HG02884 (cell line): ENCODE measurements around the gene SPI1.

ENCODE experiments used
- ATAC-seq: cut with Tn5 transposase; IDR thresholded peaks from one replicate; pipeline ENCODE4 v1.9.1; 2021; ENCODE audit warnings: mild to moderate bottlenecking, moderate library complexity; ENCODE audit not compliant: unreplicated experiment

Gene SPI1

DNA sequence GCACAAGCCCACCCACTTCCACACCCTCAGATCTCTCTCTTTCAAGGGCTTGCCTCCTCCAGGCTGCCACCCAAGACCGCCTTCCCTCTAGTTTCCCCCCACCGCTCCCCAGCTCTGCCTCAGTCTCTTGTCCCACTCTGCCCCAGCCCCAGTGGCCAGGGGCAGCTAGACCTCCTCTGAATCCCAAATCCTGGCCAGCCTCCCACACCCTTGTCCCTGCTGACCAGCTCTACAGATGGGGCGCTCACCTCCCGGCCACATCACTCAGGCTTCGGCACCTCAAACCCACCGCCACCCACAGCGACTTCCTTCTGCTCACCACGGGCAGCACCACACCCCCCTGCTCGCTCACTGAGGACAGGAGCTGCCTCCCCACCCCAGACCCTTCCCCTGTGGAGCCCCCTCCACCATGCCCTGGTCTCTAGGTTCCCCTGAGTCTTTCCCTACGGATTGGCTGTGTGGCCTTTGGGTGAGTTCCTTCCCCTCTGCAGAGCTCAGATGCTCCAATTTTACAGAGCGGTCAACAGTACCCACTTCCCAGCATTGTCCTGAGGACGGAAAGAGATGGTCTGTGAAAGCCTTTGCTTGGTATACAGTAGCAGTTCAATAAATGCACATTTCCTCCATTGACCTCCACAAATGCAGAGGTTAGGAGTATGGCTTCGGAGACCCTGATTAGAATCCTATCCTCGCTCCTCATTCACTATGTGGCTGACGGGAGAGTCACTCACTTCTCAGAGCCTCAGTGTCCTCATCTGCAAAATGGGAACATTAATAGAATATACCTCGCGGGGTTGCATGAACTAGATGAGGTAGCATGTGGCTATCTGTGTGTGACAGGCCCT is 11.5 kb upstream of the SPI1 start:
- ATAC-seq, result no peak

DNA sequence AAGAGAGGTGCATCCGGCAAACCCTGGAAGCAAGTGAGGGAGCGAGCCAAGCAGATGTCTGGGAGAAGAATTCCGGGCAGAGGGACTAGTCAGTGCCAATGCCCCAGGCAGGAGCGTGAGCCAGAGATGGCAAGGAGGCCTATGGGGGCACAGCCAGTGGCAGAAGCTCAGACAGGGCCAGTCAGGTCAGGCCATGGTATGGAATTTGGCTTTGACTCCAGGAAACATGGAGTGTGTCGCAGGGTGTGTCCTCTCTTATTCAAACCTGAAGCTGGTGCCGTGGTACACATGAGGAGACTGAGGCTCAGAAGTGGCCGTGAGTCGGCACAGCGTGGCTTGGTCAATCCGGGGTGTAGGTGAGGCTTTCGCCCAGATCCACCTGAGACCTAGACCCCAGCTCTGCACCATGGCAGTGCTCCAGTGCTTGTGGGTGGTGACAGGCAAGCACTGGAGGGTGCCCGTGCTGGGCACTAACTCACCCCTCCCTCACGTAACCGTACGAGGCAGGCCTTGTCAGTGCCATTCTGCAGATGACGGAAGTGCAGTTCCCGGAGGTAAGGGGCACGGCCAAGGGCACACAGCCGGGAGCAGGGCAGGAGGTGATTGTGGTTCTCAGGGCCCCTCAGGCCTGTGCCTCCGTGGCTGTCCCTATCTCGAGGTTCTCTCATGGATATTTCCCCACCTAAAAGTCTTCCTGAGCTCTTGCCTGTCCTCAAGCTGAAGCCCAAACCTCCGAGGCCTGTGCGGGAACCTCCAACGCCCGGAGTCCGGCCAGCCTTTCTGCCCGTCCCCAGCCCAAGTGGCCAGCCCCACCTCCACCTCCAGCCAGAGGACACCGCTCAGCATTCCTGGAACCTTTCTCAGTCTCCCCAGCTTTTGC is 10.6 kb upstream of the SPI1 start:
- ATAC-seq, result no peak

DNA sequence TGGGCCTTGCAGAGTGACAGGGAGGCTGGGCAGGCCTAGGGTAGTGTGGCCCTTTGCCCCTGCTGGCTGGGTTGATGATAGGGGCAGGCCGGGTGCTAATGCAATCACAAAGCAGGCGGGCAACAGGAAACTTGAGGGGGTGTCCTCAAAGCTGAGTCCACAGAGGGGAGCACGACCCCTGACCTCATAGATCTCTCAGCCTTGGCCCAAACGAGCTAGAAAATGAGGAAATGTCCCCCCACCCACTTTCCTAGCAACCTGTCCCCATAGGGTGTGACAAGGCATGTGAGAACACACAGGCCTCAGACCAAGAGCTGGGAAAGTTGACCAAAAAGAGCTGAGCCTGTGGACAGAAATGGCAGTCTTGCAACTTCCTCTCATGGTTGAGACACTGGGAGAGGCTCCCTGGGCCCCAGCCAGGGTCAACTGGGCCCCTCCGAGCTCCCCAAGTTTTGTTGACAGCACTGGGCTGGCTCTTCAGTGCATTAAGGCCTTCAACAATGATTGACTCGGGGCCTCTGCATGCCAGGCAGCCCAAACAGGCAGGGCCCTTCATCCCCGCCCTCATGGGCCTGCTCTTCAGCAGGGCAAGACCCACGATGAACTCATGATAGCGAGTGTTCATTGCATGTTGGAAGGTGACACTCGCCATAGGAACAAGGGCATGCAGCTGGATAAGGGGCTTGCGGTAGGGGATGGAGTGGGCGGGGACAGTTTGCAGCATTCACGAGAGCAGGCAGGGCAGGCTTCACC is 9.8 kb upstream of the SPI1 start:
- ATAC-seq, result no peak

DNA sequence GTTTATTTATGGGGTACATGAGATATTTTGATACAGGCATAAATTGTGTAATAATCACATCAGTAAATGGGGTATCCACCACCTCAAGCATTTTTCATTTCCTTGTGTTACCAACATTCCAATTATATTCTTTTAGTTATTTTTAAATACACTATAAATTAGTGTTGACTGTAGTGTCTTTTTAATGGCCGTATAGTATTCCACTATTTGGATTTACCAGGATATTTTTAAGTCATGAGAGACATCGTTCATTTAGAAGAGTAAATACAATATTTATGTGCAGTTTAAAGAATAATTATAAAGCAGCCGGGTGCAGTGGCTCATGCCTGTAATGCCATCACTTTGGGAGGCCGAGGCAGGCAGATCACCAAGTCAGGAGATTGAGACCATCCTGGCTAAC is 6.2 kb upstream of the SPI1 start:
- ATAC-seq, result no peak

DNA sequence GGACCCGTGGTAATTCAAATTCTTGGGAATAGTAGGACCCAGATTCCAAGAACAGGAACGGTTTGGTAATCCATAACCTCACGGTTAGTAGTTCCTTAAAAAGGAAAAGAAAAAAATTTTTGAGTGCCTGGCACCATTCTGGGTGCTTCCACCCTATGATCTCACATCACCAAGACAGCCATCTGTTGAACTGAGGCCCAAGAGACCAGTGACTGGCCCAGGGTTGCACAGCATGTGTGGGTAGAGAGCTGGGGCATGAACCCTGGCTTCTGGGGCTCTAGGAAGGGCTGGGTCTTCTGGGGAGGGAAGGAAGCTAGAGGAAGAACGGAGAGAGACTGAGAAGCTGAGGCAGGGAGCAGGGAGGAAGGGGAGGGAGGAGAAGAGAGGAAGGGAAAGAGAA is 4.7 kb upstream of the SPI1 start:
- no peak for ATAC-seq

DNA sequence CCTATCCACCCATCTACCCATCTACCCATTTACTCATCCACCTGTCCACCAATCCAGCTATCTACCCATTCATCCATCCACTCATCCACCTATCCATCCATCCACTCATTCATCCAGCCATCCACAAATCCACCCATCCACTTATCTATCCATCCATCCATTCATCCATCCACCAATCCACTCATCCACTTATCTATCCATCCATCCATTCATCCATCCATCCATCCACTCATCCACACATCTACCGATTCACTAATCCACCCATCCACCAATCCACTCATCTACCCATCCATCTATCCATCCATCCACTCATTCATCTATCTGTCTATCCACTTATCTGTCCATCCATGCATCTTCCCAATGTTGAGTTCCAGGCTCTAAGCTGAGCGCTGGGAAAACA is 1.7 kb upstream of the SPI1 start:
- no peak for ATAC-seq

DNA sequence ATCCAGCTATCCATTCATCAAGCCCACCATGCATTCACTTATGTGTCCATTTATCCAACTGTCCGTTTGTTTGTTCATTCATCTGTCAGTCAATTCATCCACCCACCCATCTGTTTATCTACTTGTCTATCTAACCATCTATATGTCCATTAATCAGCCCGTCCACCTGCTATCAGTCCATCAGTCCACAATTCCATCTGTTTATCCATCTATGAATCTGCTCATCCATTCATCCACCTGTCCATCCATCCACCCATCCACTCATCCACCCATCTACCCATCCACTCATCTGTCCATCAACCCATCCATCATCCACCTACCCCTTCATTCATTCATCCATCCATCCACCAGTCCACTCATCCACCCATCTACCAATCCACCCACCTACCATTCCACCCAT is 970 bp upstream of the SPI1 start:
- ATAC-seq, result no peak

DNA sequence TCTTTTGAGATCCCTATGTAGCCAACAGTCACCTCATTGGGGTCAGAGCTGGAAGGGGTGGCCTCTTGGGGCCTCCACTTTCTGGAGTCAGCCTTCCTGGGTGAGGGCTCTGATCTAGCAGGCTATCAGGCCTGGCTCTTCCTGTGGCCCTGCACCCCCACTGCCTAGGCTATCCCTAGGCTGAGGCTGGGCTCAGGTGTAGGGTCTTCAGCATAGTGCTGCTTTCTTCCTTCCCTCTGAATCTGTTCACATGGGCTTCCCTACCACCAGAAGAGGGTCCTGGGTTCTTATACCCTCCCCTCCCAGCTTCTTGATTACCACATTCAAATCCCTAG is 456 bp upstream of the SPI1 start:
- peak; percentile 5 for ATAC-seq

DNA sequence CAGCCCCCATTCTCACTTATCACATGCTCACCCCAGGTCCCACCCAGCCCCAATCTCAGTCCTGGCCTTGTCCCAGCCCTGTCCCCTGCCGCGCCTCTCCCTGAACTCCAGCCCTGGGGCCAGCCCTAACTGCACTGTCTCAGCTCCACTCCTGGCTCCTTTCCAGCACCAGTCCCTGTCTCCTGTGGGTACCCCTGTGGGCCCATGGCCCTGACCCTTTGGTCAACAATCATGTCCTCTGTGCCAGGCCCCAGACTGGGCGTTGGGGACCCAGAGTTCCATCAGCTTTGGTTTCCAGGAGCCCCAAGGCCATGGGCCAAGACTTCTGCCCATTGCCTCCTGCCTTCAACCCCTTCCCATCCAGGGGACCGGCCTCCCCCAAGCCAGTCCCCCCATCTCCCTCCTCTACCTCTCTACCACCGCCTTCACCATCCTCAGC is 757 bp downstream of the SPI1 start:
- ATAC-seq, result no peak

DNA sequence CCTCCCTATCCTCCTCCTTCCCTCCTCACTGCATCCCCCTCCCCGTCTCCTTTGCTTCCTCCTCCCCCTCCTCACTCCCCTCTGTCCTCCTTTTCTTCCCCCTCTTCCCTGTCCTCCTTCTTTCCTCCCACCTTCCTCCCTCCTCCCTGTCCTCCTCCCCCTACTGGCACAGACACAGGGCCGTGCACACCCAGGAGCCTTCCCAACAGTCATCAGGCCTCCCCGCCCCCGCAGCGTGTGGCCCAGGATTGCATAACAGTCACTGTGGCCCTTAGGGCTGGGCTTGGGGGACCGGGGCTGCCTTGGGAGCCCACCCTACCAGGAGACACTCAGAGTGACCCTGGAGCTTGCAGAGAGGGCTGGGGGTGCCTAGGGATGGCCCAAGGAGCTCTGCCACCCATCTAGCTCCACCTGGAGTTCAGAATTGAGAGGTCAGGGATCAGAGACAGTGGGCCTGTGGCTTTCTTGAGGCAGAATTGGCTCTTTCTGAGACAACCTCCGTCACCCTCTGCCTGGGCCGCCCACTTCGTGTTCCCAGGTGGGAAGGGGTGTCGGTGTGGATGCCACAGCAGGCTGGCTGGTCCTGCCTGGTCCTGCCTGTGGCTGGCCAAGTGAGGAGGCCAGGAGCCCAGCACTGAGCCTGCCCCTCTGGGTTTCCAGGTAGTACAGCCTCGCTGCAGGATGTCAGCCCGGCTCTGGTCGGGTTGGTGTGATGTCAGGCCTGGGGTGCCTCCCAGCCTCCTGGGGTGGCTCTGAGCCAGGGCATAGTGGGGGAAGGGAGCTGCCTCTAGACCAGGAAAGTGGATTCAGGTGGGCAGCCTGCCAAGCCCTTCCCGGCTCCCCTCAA is 1.6 kb downstream of the SPI1 start:
- no peak for ATAC-seq

DNA sequence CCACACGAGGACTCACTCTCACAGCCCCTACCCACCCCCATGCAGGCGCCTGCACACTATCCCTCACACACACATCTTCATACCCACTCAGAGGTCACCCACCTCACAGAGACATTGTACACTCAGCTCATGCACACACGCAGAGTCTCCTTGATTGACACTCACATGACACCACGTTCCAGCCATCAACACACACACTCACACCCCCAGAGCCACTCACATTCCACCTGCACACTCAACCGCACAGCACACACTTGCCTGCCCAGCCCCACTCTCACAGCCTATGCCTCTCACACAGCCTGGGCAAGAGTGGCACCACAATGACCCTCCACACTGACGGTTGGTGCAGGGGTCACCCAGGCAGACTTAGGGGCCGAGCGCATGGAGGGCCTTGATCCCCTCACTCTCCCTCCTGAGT is 2.2 kb downstream of the SPI1 start:
- ATAC-seq, result no peak

DNA sequence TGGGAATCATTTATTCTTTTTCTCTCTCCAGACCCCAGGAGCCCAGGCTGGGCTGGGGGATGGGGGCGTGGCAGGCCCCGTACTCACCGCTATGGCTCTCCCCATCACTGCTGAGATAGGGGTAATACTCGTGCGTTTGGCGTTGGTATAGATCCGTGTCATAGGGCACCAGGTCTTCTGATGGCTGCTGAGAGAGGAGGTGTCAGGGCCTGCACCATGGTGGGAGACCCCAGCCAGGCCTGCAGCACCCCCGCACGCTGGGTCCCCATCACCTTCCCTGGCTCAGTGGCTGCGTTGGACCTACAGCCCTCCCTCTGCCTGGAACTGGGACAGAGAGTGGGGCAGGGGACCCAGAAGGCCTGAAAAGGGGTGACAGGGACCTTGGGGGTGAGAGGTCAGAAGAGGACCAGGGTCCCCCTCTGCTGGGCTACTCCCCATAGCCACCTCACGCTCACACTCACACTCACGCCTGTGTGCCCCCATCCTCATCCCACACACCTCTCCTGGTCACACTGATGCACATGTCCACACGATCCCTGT is 2.7 kb downstream of the SPI1 start:
- no peak for ATAC-seq

DNA sequence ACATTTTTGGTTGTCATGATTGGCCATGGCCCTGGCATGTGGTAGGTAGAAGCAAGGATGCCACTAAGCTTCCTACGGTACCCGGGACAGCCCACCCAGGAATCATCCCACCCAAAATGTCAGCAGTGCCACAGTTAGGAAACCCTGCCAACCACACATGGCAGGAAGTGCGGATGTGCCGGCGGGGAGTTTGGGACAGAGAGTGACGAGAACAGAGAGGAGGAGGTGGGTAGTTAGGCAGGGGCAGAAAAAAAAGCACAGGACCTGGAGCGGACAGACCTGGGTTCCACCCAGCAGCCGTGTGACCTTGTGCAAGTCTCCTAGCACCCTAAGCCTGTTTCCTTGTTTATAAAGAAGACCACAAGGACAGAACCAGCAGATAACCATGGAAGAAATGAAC is 3.3 kb downstream of the SPI1 start:
- no peak for ATAC-seq

DNA sequence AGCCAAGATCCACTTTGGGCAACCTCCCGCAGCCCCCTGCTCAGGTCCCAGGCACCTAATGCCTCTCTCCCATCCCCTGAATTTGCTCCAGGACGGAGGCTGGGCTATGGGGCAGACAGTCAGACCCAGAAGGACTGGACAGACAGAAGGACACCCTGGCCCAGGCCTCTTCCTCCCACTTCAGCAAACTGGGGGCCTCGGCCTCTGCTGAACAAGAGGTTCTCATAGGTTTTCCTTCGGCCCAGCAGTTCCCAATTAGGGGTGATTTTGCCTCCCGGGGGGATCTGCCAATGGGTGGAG is 3.7 kb downstream of the SPI1 start:
- no peak for ATAC-seq

DNA sequence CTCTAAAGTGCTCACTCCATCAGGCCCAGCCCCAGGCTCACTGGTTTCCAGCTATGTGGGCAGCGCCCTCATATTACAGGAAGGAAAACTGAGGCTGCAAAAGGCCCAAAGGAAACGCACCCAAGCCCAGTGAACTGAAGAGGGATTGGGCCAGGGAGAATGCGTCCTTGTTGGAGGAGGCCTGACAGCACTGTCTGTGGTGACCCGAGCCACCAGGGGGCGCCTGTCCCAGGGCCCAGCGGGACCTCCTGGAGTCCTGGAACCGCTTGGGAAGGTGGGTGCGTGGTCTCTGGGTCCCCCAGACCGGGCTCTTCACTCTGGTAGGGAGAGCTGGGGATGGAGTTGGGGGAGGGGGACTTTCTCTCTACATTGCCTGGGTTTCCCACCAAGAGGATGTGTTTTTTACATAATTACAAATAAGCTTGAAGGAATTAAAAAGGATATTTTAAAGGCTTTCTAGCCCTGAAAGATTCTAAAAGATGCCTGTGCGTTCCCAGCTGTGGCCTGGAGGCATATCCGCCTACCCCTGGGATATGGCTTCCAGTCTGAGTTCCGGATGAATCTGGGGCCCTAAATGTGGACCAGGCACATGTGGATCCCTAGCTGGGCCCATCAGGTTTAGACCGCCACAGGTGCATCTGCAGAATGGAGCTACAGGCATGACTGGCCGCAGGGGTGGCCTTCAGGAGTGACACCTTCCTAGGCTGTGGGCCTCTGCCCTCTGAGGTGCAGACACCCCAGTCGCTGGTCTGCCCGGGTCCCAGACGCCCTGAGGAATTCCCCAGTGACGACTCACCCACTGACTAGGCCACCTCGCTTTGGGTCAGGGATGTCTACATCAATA is 4.2 kb downstream of the SPI1 start:
- ATAC-seq, result peak; percentile 41

DNA sequence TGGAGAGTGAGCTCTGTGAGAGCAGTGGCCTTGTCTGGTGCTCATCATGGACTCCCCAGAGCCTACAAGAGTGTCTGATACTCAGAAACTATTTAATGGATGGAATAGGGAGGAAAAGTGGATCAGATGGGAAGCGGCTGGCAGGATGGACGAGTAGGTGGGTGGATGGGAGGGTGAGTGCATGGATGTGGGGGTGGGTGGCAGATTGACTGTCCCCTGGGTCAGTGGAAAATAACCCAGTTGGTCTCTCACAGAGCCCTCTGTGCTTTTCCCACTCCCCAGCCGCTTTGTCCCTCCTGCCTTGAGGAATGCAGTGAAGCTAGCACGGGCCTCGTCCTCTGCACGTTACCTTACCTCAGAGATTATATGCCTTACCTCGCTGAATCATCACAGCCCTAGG is 5.9 kb downstream of the SPI1 start:
- ATAC-seq, result no peak

DNA sequence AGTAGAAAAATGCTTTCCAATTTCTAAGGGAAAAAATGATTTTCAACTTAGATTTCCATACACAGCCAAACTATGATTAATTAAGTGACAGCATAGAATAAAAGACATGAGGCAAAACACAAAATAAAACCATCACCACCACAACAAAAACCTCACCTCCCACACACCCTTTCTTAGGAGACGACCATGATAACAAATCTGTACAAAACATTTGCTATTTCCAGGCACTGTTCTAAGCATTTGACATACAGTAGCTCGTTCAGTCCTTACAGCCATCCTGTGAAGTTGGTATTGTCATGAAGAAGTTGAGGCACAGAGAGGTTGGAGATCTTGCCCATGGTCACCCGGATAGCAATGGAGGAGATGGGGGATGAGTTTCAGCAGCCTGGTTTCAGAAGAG is 8.7 kb downstream of the SPI1 start:
- no peak for ATAC-seq

DNA sequence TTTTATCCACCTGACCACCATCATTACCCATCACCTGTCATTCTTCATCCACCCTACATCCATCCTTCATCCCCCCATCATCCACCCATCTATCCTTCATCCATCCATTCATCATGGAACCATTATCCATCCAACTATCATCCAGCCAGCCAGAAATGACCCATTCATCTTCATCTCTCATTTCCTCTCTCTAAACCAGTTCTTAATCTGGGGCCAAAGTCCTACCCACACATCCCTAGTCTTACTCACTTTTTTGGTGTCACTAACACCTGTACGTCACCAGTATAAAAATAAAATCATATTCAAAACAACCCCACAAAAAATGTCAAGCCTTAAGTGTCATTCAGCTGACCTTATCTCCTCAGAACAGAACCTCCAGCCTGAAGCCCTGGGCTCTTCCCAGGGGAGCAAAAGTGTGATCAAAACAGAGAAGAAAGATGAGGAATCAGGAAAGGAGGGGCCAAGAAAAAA is 12.3 kb downstream of the SPI1 start:
- ATAC-seq, result no peak

DNA sequence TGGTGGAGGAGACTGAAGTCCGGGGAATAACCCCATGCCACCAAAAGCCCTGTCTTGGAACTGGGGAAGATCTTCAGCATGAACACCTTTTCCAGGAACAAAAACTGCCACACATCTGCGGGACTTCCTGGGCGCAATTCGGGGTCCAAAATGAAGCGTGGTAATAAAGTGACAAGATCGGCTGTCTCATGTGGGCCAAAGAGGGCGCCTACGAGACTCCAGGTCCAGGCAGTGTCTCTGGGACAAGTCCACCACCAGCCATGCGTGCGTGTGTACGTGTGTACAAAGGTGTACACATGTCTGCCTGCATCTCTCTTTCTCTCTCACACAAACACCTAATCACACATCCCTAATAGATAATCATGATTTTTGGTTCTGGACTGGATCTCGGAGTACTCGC is 16.9 kb downstream of the SPI1 start:
- ATAC-seq, result no peak

DNA sequence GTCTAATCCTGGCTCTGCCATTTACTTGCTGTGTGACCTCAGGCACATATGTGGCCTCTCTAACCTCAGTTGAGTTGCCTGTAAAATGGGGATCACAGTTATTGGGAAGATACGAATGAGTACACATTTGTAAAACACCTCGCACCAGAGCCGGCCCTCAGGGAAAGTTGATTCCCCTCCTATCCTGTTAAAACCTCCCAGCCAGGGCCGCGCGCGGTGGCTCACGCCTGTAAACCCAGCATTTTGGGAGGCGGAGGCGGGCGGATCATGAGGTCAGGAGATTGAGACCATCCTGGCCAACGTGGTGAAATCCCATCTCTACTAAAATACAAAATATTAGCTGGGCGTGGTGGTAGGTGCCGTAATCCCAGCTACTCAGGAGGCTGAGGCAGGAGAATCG is 18.0 kb downstream of the SPI1 start:
- ATAC-seq, result no peak
